Measurements from ENCODE around the gene CABP5.

Gene CABP5

GRCh38 chr19:48029431-48029830 lies 14.4 kb downstream of the CABP5 start:
- DNase-seq, result no peak

DNA sequence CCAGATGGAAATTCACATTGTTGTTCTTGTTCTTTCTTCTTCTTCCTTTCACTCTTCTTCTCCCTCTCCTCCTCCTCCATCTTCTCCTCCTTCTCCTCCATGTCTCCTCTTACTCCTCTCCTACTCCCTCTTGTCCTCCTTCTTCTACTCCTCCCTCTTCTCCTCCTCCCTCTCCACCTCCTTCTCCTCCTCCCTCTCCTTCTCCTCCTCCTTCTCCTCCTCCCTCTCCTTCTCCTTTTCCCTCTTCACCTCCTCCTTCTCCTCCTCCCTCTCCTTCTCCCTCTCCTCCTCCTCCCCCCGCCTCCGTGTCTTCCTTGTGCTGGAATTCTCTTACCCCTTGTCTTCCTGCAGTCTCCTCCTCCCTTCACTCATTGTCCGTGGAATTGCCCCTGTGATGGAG lies 18.4 kb downstream of the CABP5 start:
- DNase-seq, result no peak

- no peak for DNase-seq
Observed at GRCh38 chr19:48023518-48023917, 20.4 kb downstream of the CABP5 start.

GRCh38 chr19:48023011-48023410 lies 20.9 kb downstream of the CABP5 start:
- no peak for DNase-seq

DNA sequence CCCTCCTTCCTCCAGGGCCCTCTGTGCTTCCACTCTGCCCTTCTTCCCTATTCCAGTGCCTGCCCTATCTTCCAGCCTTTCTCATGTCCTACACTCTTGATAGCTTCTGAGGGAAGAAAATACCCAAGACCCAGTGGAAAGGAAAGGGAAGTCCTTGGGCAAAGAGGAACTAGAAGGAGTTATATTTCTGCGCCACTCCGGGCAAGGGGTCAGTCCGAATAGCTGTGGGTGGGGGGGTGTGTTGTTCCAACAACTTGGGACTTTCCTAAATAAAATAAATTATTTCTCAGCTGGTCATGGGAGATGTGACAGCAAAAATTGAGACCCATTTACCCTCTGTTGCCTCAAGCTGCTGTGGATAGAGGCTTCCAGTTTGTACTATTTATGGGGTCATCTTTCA lies 23.2 kb downstream of the CABP5 start:
- no peak for DNase-seq

- DNase-seq, result no peak
Observed at GRCh38 chr19:48010932-48011758, 32.7 kb downstream of the CABP5 start.

DNA sequence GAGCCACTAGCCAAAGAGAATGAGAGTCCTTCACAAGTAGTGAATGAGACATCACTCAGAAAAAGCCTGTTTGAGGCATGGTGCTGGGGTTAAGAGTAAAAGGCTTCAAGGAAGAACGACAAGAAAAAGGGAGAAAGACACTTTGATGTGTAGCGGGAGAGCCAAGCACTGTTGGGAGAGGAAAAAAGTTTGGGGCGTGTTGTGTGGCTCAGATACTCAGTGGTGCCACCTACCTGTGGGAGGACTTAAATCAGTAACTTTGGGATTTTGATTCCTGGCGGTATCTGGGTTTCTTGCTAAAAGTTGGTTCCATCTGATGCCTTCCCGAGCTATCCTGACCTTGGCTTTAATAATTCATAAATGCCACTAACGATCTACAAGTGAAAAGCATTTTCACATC lies 37.1 kb downstream of the CABP5 start:
- no peak for DNase-seq

DNA sequence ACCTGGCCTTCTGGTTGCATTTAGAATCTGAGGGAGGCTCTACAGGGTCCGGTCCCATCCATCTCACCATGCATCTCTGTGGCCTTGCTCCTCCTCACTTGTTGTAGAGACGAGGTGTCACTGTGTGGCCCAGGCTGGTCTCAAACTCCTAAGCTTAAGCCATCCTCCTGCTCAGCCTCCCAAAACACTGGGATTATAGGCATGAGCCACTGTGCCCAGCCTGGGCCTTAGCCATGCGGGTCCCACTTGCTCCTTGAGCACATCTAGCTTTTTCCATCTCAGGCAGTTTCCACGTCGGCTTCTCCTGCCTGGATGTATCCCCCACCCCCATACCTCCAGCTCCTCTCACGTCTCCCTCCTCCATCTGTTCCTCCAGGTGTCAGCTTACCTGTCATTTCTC lies 39.6 kb downstream of the CABP5 start:
- DNase-seq, result no peak

DNA sequence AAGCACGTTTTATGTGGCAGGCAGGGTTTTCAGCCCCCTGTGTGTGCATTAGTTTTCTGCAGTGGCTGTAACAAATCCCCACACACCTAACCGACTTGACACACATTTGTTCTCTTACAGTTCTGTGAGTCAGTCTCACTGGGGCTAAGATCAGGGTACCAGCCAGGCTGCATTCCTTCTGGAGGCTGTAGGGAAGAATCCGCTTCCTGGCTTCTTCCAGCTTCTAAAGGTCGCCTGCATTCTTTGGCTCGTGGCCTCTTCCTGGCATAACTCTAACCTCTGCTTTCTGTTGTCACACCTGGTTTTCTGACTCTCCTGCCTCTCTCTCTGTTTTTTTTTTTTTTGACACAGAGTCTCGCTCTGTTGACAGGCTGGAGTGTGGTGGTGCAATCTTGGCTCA lies 43.0 kb downstream of the CABP5 start:
- DNase-seq, result no peak

DNA sequence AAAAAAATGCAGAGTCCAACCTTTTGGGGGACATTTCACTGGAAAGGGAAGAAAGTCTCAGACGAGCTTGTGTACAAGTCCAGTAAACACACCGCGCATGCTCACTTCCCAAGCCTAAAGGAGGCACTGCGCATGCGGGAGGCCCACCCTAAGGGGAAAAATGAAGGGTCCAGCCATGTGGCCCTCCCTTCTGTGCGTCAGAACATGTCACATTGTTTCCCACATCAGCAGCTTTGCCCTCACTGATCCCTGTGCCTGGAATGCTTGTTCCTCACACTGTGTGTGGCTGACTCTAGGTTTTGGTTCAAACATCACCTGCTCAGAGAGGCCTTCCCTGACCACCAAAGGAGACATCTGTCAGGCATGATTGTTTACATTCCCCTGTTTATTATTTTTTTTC lies 45.1 kb downstream of the CABP5 start:
- DNase-seq, result no peak

DNA sequence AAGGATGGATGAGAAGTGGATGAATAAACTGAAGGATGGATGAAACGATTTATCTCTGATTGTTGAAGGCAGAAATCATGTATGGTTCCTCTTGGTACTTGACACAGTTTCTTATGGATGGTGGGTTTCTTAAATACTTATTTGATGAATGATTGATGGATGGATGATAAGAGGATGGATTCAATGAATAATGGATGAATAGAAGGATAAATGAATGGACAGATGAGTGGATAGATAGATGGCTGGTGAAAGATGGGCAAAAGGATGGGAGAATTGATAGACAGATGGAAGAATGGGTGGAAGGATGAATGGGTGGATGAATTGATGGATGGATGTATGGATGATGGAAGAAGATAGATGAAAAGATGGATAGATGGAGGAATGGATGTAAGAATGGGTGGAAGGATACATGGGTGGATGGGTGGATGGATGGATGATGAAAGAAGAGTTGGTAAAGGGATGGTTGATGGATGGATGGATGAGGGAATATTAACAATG lies 47.6 kb downstream of the CABP5 start:
- DNase-seq, result no peak

DNA sequence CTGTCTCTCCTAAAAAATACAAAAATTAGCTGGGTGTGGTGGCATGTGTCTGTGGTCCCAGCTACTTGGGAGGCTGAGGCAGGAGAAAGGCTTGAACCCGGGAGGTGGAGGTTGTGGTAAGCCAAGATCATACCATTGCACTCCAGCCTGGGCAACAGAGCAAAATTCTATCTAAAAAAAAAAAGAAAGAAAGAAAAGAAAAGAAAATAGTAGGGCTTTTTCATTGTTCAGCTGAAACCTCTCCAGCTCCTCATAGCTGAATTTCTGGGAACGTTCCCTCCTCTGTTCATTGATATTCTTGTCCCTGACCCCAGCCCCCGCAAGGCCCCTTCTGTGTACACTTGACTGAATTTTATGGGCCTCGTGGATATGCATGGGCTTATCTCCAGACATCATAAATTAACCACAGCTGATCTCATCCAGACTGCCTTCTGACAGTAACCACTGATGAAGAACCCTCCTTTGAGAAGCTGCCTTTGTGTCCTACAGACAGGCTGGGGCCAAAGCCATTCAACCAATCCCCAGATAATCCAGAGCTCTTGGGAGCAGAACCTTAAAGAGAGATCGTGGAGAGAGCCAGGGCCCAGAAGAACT lies 49.6 kb downstream of the CABP5 start, which contains the start of gene ELSPBP1:
Gene ELSPBP1 (plus strand): TSS at position 424 of the 594 bp plus-strand sequence. CDS start 14,036 bp downstream, outside the sequence.
- no peak for DNase-seq

- DNase-seq, result no peak
Observed at GRCh38 chr19:47992070-47992469, 51.8 kb downstream of the CABP5 start, which contains the start of gene BSPH1. TSS of gene BSPH1 (minus strand) at chr19:47992170. CDS start at chr19:47992081, 89 bp downstream.

- DNase-seq, result no peak
Observed at GRCh38 chr19:47991191-47991808, 52.6 kb downstream of the CABP5 start.
